Motor neuron (in vitro differentiated cells): ENCODE results near the gene STAG3. TPM values are rescaled to one million over a fixed set of nuclear protein-coding genes. Genes with fewer than 3 reads are reported as not detected.
"Not testable (repeated sequence)": the region's sequence is repeated elsewhere in the genome, so short reads cannot be mapped to it uniquely, and the experiment has no call there.

Source experiments
- ATAC-seq, 8 experiments: fragments of 200-7000 bp; cut with Tn5 transposase; replicated peaks in 6 of 8; 2 replicates each; pipeline ENCODE4 v1.8.0; 2021; ENCODE audit warnings: mild to moderate bottlenecking in 8 of 8, moderate library complexity in 8 of 8
- H3K27ac ChIP-seq, 2 donors: fragments of 250-450 bp; sonication (Bioruptor Pico); 2 replicates each; pipeline ENCODE4 v1.9.0; 2021; ENCODE audit warnings: antibody characterized with exemption in 2 of 2, mild to moderate bottlenecking in 2 of 2, moderate library complexity in 1 of 2
- H3K4me1 ChIP-seq, 2 donors: fragments of 250-450 bp; sonication (Bioruptor Pico); replicated peaks in 1 of 2; 2 replicates each; pipeline ENCODE4 v1.6.1; 2021; ENCODE audit warnings: antibody characterized with exemption in 2 of 2, mild to moderate bottlenecking in 2 of 2, moderate library complexity in 1 of 2
- H3K4me3 ChIP-seq, 5 donors: fragments of 250-450 bp; sonication (Bioruptor Pico); 2 replicates each; pipeline ENCODE4 v1.9.0; 2021; ENCODE audit warnings: antibody characterized with exemption in 5 of 5, mild to moderate bottlenecking in 5 of 5, moderate library complexity in 4 of 5
- WGBS, 10 experiments: fragments of 450-650 bp; shearing (Covaris generic); methylation state at CpG; one replicate each; pipeline ENCODE4 v1.0.0; 2022; 5-methylcytosine and 5-hydroxymethylcytosine counted together
- in situ Hi-C, 9 experiments: fragments of 400-800 bp; cut with MboI; loops; one replicate each; pipeline ENCODE4 v1.15.0; 2021; ENCODE audit warnings: low sequenced_read_pairs in 9 of 9, low pct_unique_long_range_greater_than_20kb in 2 of 9; ENCODE audit not compliant: unreplicated experiment in 9 of 9
- total RNA-seq, 8 experiments: library from RNA; unstranded; fragments of 300-600 nt; gene quantifications; 2 replicates each; pipeline versions ENCODE4 v1.2.3 to v1.2.4, GENCODE V29; 2022

Gene STAG3
- total RNA-seq, 8 experiments from 2014 or later, result 2.1 to 18.0 (median 7.5) TPM

- peaks cover 0 to 4% of the 10 kb centered on the region in 2 donors for H3K4me1 ChIP-seq
- in situ Hi-C loops, result no loop called here
- no peak overlapping the region for H3K4me3 ChIP-seq
- no peak overlapping the region for H3K27ac ChIP-seq
- ATAC-seq, result no peak
- WGBS, 10 experiments, result 42 to 95% (median 78%) methylated on average over 1 to 3 of the region's 3 CpGs; no CpG with 5 or more reads in 4 of the 10 experiments
These were observed 11.3 kb downstream of the STAG3 start for GRCh38 chr7:100189061-100189460.

GRCh38 chr7:100190048-100190711 is 12.5 kb downstream of the STAG3 start:
- peak in 7 of 8 experiments; percentile 64 to 98 (median 69) for ATAC-seq
- WGBS, 10 experiments, result 19 to 82% (median 67%) methylated on average over 2 to 4 of the region's 4 CpGs; no CpG with 5 or more reads in 2 of the 10 experiments
- in situ Hi-C loops, result no loop called here
- H3K4me1 ChIP-seq, result peaks cover 0 to 4% of the 10 kb centered on the region in 2 donors
- H3K27ac ChIP-seq, result no peak overlapping the region
- no peak overlapping the region for H3K4me3 ChIP-seq

DNA sequence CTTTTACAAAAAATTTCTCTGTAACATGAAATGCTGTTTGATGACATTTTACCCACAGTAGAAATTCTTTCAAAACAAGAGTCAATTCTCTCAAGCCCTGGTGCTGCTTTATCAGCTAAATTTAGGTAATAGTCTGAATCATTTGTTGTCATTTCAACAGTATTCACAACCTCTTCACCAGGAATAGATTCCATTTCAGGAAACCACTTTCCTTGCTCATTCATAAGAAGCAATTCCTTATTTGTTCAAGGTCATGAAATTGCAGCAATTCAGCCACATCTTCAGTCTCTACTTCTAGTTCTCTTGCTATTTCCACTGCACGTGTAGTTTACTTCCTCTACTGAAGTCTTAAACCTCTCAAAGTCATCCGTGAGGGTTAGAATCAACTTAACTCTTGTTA is 14.1 kb downstream of the STAG3 start:
- ATAC-seq, result no peak
- H3K27ac ChIP-seq, result no peak overlapping the region
- 20 to 94% (median 83%) methylated on average over 1 to 2 of the region's 2 CpGs; no CpG with 5 or more reads in 3 of the 10 experiments for WGBS, 10 experiments
- H3K4me1 ChIP-seq, result peaks cover 0 to 4% of the 10 kb centered on the region in 2 donors
- no peak overlapping the region for H3K4me3 ChIP-seq
- in situ Hi-C loops, result no loop called here

GRCh38 chr7:100192281-100192862 is 14.7 kb downstream of the STAG3 start:
- ATAC-seq, H3K4me3 ChIP-seq, in situ Hi-C loops, H3K27ac ChIP-seq, H3K4me1 ChIP-seq: not testable (repeated sequence)
- 13 to 100% (median 87%) methylated on average over 1 to 6 of the region's 6 CpGs; no CpG with 5 or more reads in 2 of the 10 experiments for WGBS, 10 experiments

DNA sequence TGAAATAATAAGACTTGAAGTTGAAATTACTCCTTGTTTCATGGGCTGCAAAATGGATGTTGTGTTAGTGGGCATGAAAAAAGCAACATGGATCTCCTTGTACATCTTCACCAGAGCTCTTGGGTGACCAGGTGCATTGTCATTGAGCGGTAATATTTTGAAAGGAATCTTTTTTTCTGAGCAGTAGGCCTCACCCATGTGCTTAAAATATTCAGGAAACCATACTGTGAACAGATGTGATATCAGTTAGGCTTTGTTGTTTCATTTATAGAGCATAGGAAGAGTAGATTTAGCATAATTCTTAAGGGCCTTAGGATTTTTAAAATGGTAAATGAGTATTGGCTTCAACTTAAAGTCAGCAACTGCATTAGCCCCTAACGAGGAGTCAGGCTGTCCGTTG is 15.3 kb downstream of the STAG3 start:
- Histone ChIP-seq H3K4me3 (no peak overlapping the region), H3K4me1 (peaks cover 0 to 4% of the 10 kb centered on the region in 2 donors), H3K27ac (no peak overlapping the region)
- peak in 2 of 8 experiments; percentile 57 to 59 for ATAC-seq
- 20 to 100% (median 54%) methylated on average over 1 to 3 of the region's 3 CpGs; no CpG with 5 or more reads in 1 of the 10 experiments for WGBS, 10 experiments
- in situ Hi-C loops, result no loop called here

DNA sequence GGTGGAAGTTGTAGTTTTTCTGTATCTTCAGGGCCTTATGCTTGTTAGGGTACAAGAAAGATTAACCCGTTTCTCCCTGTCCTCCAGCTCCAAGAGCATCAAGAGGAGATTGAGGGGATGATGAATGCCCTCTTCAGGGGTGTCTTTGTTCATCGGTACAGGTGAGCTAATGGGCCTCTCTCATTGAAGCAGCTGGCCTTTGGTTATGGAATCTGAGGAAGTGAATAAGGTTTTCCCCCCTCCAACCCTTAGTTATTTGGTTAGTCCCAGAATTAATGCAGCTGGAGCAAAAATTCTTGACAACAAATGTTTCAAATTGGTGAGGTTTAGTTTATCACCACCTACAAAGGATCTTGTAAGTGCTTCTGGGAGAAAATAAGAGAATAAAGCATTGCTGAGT is 17.5 kb downstream of the STAG3 start:
- in situ Hi-C loops, result no loop called here

GRCh38 chr7:100195901-100196322 is 18.2 kb downstream of the STAG3 start:
- WGBS, 10 experiments, result 60 to 100% (median 98%) methylated on average over 1 to 5 of the region's 6 CpGs; no CpG with 5 or more reads in 2 of the 10 experiments
- H3K4me3 ChIP-seq, in situ Hi-C loops, H3K4me1 ChIP-seq, H3K27ac ChIP-seq, ATAC-seq: not testable (repeated sequence)

More for the DNA sequence above, 17.5 kb downstream of the STAG3 start:
- no peak for ATAC-seq
- Histone ChIP-seq H3K4me1 (peaks cover 0 to 2% of the 10 kb centered on the region in 2 donors), H3K27ac (no peak overlapping the region), H3K4me3 (no peak overlapping the region)
- WGBS, 10 experiments, result 0 to 100% (median 64%) methylated on average over 1 to 2 of the region's 2 CpGs; no CpG with 5 or more reads in 4 of the 10 experiments

GRCh38 chr7:100198266-100198665 is 20.5 kb downstream of the STAG3 start:
- H3K27ac ChIP-seq, result no peak overlapping the region
- 60 to 95% (median 80%) methylated on average over 2 to 10 of the region's 10 CpGs; no CpG with 5 or more reads in 3 of the 10 experiments for WGBS, 10 experiments
- in situ Hi-C loops, result no loop called here
- H3K4me3 ChIP-seq, result no peak overlapping the region
- ATAC-seq, result no peak
- no peaks in the 10 kb centered on the region for H3K4me1 ChIP-seq

- no peak for ATAC-seq
- Histone ChIP-seq H3K27ac (no peak overlapping the region), H3K4me1 (no peaks in the 10 kb centered on the region), H3K4me3 (no peak overlapping the region)
- in situ Hi-C loops, result no loop called here
- 52 to 99% (median 75%) methylated on average over 1 to 7 of the region's 11 CpGs; no CpG with 5 or more reads in 4 of the 10 experiments for WGBS, 10 experiments
These were observed 23.0 kb downstream of the STAG3 start for GRCh38 chr7:100200693-100201092.

GRCh38 chr7:100204454-100204853 is 26.7 kb downstream of the STAG3 start:
- in situ Hi-C loops, result no loop called here

DNA sequence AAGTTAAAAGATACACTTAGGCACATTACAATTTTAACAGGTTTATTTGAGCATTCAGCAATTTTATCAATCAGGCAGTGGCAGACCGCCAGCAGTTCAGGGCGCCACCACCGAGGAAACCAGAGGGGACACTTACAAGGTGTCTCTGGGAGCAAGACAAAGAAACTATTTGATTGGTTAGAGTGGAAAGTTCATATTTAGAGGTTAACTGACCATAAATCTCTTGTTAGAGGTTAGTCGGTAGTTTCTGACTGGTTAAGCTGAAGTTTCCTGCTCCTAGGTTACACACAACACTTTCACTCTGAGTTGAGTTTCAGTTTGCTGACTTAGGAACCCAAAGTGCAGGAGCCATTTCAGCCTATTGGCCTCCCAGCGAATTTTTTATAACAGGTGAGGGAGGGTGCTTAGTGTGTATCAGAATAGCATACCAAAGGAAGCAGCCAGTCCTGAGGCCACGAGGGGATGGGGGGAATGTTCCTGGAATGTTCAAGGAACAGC is 31.2 kb downstream of the STAG3 start:
- WGBS, 10 experiments, result 40 to 95% (median 81%) methylated on average over 1 to 6 of the region's 6 CpGs; no CpG with 5 or more reads in 2 of the 10 experiments
- in situ Hi-C loops, result no loop called here
- ATAC-seq, result peak in 1 of 8 experiments; percentile 34
- Histone ChIP-seq H3K27ac (no peak overlapping the region), H3K4me1 (peaks cover 0 to 5% of the 10 kb centered on the region in 2 donors), H3K4me3 (no peak overlapping the region)

More at GRCh38 chr7:100204454-100204853, 26.7 kb downstream of the STAG3 start:
- ATAC-seq, result no peak
- H3K27ac ChIP-seq, result no peak overlapping the region
- H3K4me3 ChIP-seq, result no peak overlapping the region
- WGBS, 10 experiments, result 62 to 100% (median 87%) methylated on average over 1 to 8 of the region's 9 CpGs; no CpG with 5 or more reads in 3 of the 10 experiments
- no peaks in the 10 kb centered on the region for H3K4me1 ChIP-seq

- WGBS, 10 experiments, result 40 to 85% (median 77%) methylated on average over 1 to 6 of the region's 6 CpGs; no CpG with 5 or more reads in 2 of the 10 experiments
- Histone ChIP-seq H3K27ac (no peak overlapping the region), H3K4me1 (peaks cover 0 to 5% of the 10 kb centered on the region in 2 donors), H3K4me3 (no peak overlapping the region)
- in situ Hi-C loops, result no loop called here
- no peak for ATAC-seq
These were observed 31.8 kb downstream of the STAG3 start for GRCh38 chr7:100209493-100209892.

DNA sequence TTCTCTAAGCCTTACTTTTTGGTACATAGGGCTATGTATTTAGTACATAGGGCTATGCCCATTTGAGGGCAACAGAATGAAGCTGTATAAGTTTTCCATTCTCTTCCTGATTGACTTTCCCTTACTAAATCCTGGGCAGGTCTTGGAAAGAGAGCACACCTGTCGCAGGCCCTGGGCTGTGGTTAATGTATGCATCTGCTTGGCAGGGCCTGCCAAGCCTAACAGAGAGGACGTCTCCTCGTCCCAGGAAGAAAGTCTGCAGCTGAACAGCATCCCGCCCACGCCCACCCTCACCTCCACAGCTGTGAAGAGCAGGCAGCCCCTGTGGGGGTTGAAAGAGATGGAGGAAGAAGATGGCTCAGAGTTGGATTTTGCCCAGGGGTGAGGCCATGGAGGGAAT is 33.1 kb downstream of the STAG3 start:
- Histone ChIP-seq H3K4me3 (no peak overlapping the region), H3K27ac (no peak overlapping the region), H3K4me1 (peaks cover 0 to 5% of the 10 kb centered on the region in 2 donors)
- no peak for ATAC-seq
- 86% methylated on average over 1 of the region's 5 CpGs; no CpG with 5 or more reads in 9 of the 10 experiments for WGBS, 10 experiments
- in situ Hi-C loops, result loop anchor here in 1 of 9 experiments (10.0 kb wide), 1 partner anchor 66 kb away; the partner anchor contains the start of gene LAMTOR4
